HTR-8/SVneo (cell line): Measurements from ENCODE around the gene CP.
"Not testable (repeated sequence)": the region's sequence is repeated elsewhere in the genome, so short reads cannot be mapped to it uniquely, and the experiment has no call there.

Experiments used
- DNase-seq: peaks from one replicate; pipeline ENCODE4 v3.0.0; 2011; ENCODE audit warnings: low spot score, mixed read lengths; ENCODE audit not compliant: insufficient read length
- FAIRE-seq: peaks from 2 replicates; lab custom pipeline; 2011; peaks lifted over from hg19 to GRCh38; lab: Jason Lieb, UNC

CP gene

DNA sequence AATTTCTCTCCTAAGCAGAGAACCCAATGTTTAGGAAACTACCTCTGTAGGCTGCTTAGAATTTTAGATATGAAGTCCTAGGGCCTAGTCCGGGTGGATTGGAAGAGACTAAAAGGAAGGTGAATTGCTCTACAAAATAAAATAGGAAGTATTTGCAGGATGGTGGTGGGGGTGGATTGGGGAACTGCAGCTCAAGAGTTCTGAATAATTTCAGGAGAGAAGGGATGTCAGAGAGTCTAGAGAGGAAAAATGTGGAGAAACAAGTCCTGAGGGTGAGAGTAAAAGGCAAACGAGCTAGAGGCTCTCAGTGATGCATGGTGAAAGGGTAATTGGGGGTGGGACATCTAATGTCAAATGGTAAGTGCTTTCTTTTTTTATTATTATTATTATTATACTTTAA is 10.2 kb upstream of the CP start:
- no peak for DNase-seq
- no peak for FAIRE-seq

DNA sequence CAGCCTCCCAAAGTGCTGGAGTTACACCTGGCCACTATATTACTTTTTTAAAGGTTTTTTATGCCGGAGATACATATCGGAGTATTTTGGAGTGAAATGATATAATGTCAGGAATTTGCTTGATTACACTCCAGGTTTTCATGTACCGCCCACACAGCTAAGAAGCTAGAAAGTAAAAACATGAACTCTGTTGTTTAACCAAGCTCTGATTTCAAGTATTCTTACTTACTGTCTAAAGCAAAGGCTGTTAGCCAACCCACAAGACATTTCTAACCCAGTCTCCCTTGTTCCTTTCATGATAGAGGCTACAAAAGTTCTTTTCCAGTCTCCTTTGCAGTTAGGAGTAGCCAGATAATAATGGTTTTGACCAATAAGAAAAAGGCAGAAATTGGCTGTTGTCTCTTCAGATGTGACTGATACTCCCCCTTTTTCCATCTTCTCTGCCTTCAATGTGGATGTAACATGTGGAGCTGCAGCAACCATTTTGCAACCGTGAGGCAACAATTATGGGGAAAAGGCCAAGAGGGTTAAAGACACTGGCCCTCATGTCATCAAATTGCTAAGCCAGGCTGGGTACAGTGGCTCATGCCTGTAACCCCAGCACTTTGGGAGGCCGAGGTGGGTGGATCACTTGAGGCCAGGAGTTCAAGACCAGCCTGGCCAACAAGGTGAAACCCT is 6.1 kb upstream of the CP start:
- DNase-seq (no peak), FAIRE-seq (no peak)

DNA sequence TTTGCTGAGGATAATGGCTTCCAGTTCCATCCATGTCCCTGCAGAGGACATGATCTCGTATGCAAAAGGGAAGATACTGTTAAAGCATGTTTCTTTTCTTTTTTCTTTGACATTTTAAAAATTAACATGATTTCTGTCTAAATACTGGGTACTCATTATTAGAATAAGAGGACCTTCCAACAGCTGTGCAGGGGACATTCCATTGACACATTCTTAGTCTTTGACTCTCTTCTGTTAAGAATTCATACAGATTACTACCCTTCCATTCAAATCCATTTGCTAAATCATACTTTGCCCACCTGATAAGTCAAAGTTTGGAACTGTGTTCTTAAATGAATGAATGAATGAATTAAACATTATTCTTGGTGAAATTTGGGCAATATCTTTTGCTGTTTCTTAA is 5.1 kb upstream of the CP start:
- DNase-seq (no peak), FAIRE-seq (no peak)

DNA sequence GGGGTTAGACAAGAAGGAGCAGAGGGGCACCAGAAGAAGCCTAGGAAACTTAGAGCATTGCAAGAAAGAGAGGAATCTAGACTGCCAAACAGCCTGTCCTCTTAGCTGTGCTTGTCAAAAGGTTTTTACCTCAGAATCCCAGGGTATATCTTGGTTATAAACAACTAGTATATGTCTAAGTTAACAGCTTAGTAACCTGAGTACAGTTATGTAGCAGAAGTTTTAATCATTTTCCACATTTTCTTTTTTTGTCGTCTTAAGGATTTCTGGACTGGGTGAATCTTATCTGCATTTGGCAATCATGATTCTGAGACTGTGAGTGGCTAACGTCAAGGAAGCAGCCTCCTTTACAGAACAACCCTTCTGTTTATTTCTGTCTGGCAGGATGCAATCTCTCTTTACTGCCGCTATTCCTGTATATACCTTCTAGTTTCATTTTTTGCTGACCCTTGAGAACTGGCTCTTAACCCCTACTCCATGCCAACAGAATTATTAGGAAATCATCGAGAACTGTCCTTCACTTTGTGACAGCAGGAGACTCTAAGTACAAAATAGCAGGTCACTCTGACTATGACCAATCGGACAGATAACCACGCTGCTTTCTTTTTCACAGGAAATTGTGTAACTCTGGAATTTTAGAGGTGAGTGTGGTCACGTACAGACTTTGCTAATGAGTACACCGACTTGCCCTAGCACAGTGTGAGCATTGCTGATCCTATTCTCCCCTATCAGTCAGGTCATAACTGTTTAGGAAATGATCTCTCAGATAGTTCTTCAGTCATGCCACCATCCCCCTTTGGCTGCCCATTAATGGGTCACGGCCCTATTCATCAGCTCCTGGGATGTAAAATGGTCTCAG is 3.3 kb upstream of the CP start:
- peak; percentile 63 for DNase-seq
- peak; percentile 13 for FAIRE-seq

DNA sequence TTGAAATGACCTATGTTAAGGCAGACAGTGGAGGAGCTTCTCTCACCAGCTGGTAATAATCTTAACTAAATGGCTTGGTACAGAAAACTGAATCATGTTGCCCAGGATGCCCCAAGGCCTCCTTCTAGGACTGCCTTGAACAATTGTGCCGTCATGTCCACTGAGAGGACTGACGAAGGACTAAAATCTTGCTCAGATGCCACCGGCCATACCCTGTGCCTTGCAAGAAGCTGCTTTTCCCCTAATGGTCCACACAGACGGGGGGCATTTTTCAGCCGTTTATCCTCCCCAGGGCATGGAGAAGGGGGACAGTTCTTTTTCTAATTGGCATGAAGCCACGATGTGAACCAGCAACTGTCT is 1.8 kb upstream of the CP start:
- FAIRE-seq: no peak

DNA sequence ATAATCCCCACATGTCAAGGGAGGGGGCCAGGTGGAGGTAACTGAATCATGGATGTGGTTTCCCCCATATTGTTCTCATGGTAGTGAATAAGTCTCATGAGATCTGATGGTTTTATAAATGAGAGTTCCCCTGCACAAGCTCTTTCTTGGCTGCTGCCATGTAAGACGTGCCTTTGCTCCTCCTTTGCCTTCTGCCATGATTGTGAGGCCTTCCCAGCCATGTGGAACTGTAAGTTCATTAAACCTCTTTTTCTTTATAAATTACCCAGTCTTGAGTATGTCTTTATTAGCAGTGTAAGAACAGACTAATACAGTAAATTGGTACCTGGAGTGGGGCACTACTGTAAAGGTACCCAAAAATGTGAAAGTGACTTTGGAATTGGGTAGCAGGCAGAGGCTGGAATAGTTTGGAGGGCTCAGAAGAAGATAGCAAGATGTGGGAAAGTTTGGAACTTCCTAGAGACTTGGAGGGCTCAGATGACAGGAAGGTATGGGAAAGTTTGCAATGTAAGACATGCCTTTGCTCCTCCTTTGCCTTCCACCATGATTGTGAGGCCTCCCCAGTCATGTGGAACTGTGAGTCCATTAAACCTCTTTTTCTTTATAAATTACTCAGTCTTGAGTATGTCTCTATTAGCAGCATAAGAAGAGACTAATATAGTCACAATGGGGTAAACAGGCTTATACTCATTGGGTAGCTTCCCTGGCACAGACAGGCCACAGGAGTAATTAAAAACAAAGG is 2.1 kb downstream of the CP start:
- DNase-seq, FAIRE-seq: not testable (repeated sequence)

More for the DNA sequence above, 1.8 kb upstream of the CP start:
- DNase-seq: no peak

DNA sequence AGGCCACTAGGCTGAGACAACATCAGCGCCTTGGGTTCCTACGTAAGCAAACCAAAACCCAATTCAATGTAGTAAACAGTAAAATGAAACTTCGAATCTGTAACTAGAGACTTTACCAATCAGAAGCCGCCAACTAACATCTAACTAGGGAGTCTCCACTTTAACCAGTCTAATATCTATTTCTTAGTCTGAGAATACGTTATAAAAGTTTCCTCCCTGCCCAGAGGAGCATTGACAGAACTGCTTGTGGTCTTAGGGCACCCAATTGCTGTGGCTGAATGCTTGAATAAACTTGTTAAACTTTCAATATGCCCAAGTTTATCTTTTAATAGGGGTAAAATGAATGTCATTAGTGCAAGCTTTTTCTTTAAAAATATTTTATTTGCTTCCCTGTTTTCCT is 4.3 kb downstream of the CP start:
- DNase-seq (no peak), FAIRE-seq (no peak)

DNA sequence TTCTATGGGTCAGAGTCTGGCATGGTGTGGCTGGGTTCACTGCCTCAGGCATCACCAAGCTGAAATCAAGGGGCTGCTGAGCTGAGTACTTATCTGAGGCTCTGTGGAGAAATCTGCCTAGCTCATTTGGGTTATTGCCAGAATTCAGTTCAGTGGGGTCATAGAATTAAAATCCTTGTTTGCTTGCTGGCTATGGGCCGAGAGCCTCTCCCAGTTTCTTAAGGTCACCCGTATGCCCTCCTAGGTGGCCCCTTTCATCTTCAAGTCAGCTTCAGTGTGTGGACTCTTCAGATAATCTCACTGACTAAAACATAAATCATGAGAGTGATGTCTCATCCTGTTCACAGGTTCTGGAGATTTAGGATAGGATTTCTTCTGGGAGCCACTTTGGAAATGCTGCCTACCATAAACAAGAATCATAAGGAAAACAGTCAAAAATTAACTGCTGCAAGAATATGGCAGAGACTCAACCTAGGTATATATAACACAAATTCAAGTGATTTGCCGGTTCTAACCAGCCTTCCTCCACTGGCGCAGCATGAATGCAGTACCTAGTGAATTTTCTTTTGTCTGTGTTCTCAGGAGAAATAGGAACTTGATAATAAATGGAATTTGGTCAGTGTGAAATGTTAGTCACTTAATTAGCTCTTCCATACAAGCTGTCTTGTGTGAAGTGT is 5.3 kb downstream of the CP start:
- DNase-seq (no peak), FAIRE-seq (no peak)

DNA sequence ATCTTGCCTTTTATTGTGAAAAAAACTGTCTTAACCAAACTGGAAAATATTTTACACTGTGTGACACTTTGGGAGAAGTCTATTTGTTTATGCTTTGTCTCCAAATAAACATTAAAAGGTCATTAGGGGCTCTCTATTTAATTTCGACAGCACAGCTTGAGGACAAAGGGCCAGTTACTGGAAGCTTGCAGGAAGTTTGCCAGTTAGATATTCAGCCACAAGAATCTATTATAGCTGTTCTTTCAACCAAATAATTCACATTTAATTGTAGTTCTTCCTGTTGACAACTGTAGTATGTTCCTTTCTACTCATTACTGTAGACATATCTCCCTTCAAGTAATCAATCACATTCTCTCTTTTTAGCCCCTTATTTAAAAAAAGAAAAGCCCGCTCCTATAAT is 6.1 kb downstream of the CP start:
- DNase-seq: no peak
- no peak for FAIRE-seq

DNA sequence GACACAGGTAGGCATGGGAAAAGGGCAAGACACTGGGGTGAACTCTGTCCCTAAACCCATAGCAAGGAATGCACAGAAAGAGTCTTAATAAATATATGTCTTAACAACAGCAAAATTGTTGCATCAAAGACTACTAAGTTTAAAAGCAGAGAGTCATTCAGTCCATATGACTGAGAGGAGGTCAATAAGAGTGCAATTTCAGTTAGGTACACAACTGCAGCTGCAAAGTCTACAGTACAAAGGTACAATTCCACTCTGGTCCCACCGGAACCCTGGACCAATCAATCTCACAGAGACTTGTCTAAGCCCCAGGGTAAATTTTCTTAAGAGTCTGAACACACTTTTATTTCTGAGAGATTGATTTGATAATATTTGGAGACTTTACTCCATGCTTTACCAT is 6.9 kb downstream of the CP start:
- no peak for DNase-seq
- FAIRE-seq: no peak

DNA sequence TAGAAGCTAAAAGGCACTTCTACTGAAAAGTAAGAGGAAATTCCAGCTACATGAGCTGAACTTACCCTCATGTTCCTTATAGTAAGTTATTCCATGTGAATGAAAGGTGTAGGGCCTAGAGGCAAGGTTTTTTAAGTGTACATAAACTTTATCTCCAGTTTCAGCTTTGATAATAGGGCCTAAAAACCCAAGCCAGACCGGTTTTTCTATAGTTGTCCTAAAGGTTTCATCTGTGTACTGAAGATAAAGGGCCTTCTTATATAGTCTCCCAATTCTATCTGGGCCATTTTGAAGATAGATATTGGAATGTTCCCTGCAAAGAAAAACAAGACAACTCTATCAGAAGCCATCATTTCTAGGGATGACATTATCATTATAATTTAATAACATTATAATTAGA is 9.2 kb downstream of the CP start:
- DNase-seq (no peak), FAIRE-seq (no peak)

DNA sequence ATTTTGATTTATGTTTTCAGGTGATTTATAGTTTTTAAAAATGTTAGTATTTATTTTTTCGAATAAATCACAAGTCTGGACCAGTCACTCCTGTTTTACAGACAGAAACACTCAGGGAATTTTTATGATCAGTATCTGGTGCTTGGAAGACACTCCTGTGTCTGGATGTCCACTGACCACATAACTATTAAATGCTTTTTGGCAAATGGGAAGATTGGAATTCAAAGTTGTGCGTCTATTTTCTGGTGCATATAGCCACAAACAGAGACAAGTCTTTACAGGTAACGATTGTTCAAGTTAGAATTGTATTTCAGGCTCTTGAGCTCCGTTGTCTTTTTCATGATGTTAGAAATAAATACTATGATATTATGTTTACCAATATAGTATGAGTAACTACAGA is 12.2 kb downstream of the CP start:
- DNase-seq (no peak), FAIRE-seq (no peak)

DNA sequence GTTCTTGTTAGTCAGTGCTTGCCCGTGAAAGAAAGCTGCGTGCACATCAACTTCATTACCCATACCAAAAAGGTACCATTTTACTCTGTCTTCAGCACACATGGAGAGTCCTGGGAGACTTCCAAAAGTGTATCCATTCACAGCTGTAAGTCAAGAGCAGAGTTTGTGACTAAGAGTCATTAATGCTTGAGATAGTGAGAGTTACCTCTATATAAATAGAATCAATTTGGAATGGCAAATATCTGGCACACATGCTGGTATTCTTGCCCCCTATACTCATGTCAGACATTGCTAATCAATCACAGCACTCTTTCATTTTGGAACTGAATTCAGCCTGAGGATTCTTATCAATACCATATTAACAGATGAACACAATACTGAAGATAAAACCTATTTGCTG is 14.2 kb downstream of the CP start:
- no peak for DNase-seq
- FAIRE-seq: no peak

DNA sequence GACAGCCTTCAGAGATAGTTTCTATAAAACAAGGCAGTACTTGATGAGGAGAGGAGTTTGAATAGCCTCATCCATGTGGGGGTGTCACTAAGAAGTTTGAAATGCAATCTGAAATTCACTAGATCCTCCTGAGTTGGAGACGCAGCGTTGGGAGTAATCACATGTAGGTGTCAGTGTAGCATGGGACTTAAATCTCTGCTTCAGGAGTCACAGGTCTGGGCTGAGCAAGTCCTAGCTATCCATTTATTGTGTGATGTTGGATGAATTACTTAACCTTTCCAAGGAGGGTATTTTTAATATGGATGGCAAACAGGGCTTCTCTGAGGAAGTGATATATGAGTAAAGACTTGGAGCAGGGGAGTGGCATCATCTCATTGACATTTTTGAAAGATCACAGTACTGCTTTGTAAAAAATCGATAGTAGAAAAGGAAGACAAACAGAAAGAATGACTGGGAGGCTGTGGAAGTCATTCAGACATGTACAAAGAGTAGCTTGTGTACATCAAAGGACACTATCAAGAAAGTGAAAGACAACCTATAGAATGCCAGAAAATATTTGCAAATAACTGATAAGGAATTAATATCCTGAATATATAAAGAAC is 17.1 kb downstream of the CP start:
- DNase-seq: no peak
- no peak for FAIRE-seq

DNA sequence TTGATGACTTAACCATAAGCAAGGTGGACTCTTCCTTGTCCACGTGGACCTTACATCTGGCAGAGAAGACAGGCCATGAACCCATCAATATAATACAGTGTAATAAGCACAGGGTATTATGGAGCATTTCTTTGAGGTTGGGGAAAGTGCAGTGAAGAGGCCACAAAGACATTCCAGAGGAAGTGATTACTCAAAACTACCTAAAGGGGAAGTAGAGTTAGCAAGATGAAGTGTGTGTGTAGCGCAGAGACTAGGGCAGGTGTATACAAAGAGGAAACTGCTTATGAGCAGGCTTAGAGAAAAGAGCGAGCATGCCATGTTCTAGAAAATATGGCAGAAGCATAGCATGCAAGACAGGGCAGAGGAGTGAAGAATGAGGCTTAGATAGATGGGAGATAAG is 17.9 kb downstream of the CP start:
- no peak for DNase-seq

DNA sequence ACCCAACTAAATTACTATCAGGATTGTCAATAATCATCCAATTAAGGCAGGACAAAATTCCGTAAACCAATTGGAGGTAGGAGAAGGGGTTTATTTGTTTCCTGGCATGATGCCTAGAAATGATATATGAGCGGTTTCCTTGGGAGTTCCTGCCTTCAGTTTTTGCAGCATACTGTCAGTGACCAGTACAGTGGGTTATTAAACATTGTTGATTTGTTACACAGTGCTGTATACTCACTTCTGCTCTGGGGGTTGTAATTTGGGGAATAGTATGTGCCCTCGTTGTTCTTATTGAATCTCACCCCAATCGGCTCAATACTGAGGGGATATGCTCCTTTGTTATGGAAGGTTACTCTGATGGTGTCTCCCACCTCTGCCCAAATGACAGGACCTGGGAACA is 22.2 kb downstream of the CP start:
- FAIRE-seq: peak; percentile 20
- DNase-seq: peak; percentile 54

More for the DNA sequence above, 17.9 kb downstream of the CP start:
- FAIRE-seq: no peak

DNA sequence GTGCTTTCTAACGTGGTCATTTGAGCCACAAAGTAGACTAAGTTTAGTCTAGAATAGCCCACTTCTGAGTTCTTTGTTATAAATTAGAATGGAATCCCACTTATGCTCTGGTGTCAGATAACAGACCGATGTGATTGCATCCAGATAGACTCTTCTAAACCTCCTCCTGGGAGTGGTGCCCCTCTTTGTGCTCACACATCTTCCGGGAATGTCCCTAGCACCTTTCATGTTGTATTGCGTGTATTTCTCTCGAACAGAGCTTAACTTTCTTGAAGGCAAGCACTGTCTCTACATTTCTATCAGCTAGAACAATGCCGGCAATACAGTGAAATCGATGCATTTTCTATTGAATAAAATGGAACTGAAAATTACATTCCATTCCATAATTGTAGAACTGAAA is 23.0 kb downstream of the CP start:
- FAIRE-seq: no peak
- peak; percentile 56 for DNase-seq

DNA sequence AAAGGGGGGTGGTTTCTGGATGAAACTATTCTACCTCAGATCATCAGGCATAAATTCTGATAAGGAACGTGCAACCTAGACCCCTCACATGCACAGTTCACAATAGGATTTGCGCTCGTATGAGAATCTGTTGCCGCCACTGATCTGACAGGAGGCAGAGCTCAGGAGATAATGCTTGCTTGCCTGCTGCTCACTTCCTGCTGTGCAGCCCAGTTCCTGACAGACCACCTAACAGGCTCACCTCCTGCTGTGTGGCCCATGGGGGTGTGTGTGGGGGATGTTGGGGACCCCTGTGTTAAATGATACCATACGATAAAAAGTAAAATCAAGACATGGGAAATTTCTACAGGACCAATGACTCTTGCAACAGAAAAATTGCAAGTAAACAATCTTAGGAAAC is 24.0 kb downstream of the CP start:
- DNase-seq: no peak
- no peak for FAIRE-seq

DNA sequence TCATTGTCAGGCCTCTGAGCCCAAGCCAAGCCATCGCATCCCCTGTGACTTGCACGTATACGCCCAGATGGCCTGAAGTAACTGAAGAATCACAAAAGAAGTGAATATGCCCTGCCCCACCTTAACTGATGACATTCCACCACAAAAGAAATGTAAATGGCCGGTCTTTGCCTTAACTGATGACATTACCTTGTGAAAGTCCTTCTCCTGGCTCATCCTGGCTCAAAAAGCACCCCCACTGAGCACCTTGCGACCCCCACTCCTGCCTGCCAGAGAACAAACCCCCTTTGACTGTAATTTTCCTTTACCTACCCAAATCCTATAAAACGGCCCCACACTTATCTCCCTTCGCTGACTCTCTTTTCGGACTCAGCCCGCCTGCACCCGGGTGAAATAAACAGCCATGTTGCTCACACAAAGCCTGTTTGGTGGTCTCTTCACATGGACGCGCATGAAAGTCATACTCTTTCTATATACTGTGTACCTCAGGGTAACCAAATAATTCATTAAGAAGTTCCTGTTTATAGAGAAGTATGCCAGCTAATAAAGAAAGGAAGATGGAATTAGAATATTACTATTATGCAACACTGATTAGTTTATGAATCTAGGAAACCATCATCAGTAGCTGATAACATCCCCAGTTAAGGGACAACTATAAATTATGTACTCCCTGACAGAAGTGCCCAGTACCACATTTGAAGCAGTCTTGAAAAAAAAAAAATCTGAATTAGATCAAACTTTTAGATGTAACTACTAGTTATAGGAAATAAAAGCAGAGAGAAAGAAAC is 24.6 kb downstream of the CP start:
- FAIRE-seq, DNase-seq: not testable (repeated sequence)
